Cardiac muscle cell (in vitro differentiated cells and primary cell): ENCODE results near the gene MGAT5B. TPM values are rescaled to one million over a fixed set of nuclear protein-coding genes. Genes with fewer than 3 reads are reported as not detected.

Experiments used
- DNase-seq, 2 donors: peaks; one replicate each; pipeline versions ENCODE4 v3.0.0 to v3.0.0-alpha.2; 2010 to 2017; ENCODE audit warnings: low read depth in 1 of 2, low spot score in 1 of 2
- H3K27ac ChIP-seq: fragments of 200-600 bp; sonication (generic); 2 replicates; pipeline ENCODE4 v1.5.1; 2016
- H3K27me3 ChIP-seq: fragments of 200-600 bp; sonication (generic); 2 replicates; pipeline ENCODE4 v1.6.0; 2016; ENCODE audit warnings: control low read depth
- H3K36me3 ChIP-seq: fragments of 200-600 bp; sonication (generic); 2 replicates; pipeline ENCODE4 v1.5.1; 2016; ENCODE audit warnings: control low read depth
- H3K4me1 ChIP-seq: fragments of 200-600 bp; sonication (generic); 2 replicates; pipeline ENCODE4 v1.8.1; 2017; ENCODE audit warnings: low read depth, mild to moderate bottlenecking, mixed run types
- H3K4me3 ChIP-seq: fragments of 200-600 bp; sonication (generic); 2 replicates; pipeline ENCODE4 v1.5.1; 2016; ENCODE audit warnings: mild to moderate bottlenecking
- H3K9me3 ChIP-seq: fragments of 200-600 bp; sonication (generic); 2 replicates; pipeline ENCODE4 v1.5.1; 2017; ENCODE audit warnings: low read depth, mild to moderate bottlenecking, control low read depth
- polyA plus RNA-seq: library from polyadenylated mRNA; unstranded; fragments of >200 nt; fragmentation: Nextera tagmentation; extraction: Ambion mirVana; gene quantifications from 2 replicates; pipeline ENCODE4 v1.2.1, GENCODE V29; 2016
- total RNA-seq: library from RNA; depleted of rRNA; stranded (reverse); fragments of >200 nt; gene quantifications from 2 replicates; pipeline ENCODE4 v1.2.3, GENCODE V29; 2016
- TF ChIP-seq, protein P1 (sequence below): IDR thresholded peaks from 2 replicates; pipeline ENCODE4 v1.5.1; 2012; ENCODE audit warnings: low read depth, mild to moderate bottlenecking, low read length

The MGAT5B gene
- total and polyA plus RNA-seq, 2 experiments from 2014 or later: 0.48 to 0.86 TPM

- no peak overlapping the region for H3K27ac ChIP-seq
- H3K4me1 ChIP-seq: no peaks in the 10 kb centered on the region
Measured at GRCh38 chr17:76889323-76889722, 21.1 kb downstream of the MGAT5B start.

DNA sequence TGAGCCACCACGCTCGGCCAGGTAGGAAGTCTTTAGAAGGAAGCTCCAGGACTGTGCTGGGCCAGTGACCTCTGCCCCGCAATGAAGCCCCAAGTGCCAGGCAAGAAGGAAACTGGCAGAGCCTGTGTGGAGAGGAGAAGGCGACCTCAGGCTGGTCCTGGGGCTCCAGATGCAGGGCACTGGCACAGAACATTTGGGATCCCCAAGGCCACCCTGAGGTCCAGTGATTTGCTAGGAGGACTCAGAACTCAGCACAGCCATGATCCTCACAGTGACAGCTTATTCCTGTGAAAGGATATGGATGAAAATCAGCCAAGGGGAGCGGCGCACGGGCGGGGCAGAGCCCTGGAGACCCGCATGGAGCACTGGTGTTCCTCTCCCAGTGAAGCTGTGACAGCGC lies 24.1 kb downstream of the MGAT5B start:
- no peaks in the 10 kb centered on the region for H3K9me3 ChIP-seq
- H3K36me3 ChIP-seq: no peaks in the 10 kb centered on the region
- H3K4me1 ChIP-seq: no peaks in the 10 kb centered on the region
- H3K4me3 ChIP-seq: no peak overlapping the region
- TF ChIP-seq, protein P1, sequence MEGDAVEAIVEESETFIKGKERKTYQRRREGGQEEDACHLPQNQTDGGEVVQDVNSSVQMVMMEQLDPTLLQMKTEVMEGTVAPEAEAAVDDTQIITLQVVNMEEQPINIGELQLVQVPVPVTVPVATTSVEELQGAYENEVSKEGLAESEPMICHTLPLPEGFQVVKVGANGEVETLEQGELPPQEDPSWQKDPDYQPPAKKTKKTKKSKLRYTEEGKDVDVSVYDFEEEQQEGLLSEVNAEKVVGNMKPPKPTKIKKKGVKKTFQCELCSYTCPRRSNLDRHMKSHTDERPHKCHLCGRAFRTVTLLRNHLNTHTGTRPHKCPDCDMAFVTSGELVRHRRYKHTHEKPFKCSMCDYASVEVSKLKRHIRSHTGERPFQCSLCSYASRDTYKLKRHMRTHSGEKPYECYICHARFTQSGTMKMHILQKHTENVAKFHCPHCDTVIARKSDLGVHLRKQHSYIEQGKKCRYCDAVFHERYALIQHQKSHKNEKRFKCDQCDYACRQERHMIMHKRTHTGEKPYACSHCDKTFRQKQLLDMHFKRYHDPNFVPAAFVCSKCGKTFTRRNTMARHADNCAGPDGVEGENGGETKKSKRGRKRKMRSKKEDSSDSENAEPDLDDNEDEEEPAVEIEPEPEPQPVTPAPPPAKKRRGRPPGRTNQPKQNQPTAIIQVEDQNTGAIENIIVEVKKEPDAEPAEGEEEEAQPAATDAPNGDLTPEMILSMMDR: no peak
- H3K27ac ChIP-seq: no peak overlapping the region
- no peak for DNase-seq
- H3K27me3 ChIP-seq: no peaks in the 10 kb centered on the region

More at GRCh38 chr17:76889323-76889722, 21.1 kb downstream of the MGAT5B start:
- no peaks in the 10 kb centered on the region for H3K9me3 ChIP-seq
- TF ChIP-seq, protein P1: no peak
- no peaks in the 10 kb centered on the region for H3K36me3 ChIP-seq
- H3K4me3 ChIP-seq: no peak overlapping the region
- H3K27me3 ChIP-seq: no peaks in the 10 kb centered on the region
- no peak for DNase-seq

DNA sequence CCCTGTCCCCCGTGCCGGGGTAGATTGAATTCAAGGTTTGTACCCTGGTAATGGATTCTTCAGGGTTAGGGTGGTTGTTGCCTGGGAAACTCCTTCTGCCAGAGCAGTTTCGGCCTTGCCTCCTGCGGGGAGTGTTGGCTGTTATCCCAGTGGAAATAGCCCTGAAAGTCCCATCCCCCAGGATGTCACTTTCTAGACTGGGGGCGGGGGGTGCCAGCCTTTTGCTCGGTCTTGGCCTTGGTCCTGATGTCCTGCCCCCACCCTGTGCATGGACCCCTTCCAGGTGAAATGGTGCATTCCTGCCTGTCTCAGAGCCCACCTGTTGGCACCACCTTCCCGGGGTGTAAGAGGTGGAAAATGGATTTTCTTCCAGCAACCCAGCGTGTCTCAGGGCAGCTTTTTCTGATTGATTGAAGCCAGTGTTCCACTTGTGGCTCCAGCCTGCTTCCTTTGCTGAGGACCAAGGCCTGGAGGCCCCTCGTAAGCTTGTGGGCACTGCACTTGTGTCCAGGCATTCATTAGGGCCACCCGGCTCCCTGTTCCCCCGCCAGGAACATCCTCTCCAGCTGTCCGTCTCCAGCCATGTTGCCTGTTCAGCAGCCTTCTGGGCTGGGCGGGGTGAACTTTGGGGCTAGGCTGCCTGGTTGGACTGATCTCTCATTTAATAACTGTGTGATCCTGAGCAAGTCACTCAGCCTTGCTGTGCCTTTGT lies 25.6 kb downstream of the MGAT5B start:
- DNase-seq: no peak
- H3K4me1 ChIP-seq: no peaks in the 10 kb centered on the region
- no peak overlapping the region for H3K4me3 ChIP-seq
- no peaks in the 10 kb centered on the region for H3K27me3 ChIP-seq
- TF ChIP-seq, protein P1: no peak
- no peaks in the 10 kb centered on the region for H3K9me3 ChIP-seq
- no peak overlapping the region for H3K27ac ChIP-seq
- no peaks in the 10 kb centered on the region for H3K36me3 ChIP-seq

GRCh38 chr17:76894842-76895241 lies 26.6 kb downstream of the MGAT5B start:
- Histone ChIP-seq H3K4me1 (no peaks in the 10 kb centered on the region), H3K9me3 (no peaks in the 10 kb centered on the region), H3K27me3 (no peaks in the 10 kb centered on the region), H3K36me3 (no peaks in the 10 kb centered on the region), H3K4me3 (no peak overlapping the region), H3K27ac (no peak overlapping the region)
- TF ChIP-seq, protein P1: no peak
- no peak for DNase-seq

- H3K4me1 ChIP-seq: no peaks in the 10 kb centered on the region
- H3K4me3 ChIP-seq: no peak overlapping the region
- H3K36me3 ChIP-seq: no peaks in the 10 kb centered on the region
- no peak for DNase-seq
- no peaks in the 10 kb centered on the region for H3K9me3 ChIP-seq
- H3K27me3 ChIP-seq: no peaks in the 10 kb centered on the region
- TF ChIP-seq, protein P1: no peak
- H3K27ac ChIP-seq: no peak overlapping the region
Measured at GRCh38 chr17:76897023-76897422, 28.8 kb downstream of the MGAT5B start.

- H3K27me3 ChIP-seq: no peaks in the 10 kb centered on the region
- no peaks in the 10 kb centered on the region for H3K36me3 ChIP-seq
- no peaks in the 10 kb centered on the region for H3K4me1 ChIP-seq
- DNase-seq: no peak
- H3K27ac ChIP-seq: no peak overlapping the region
- no peak overlapping the region for H3K4me3 ChIP-seq
- H3K9me3 ChIP-seq: no peaks in the 10 kb centered on the region
- TF ChIP-seq, protein P1: no peak
Measured at GRCh38 chr17:76899414-76899813, 31.2 kb downstream of the MGAT5B start.
